ENCODE data around the gene TM4SF4.

Gene TM4SF4

DNA sequence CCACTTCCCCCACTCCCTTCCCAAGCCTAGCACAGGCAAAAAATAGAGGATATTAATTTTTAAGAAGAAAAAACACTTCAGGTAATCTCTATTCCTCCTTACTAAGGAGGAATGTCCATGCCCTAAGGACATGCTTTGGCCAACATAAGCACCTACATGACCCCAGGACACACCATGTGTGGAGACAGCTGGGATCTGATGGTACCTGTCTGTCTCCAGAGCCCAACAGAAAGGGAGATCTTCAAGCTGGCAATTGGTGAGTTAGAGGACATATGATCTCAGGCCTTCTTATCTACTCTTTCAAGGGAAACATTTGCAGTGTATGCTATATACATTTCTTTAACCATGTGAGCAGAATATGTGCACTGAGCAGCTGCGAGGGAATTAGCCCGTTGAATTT, 7.0 kb downstream of the TM4SF4 start:
- DNase-seq (ENCODE audit: low read depth), result no peak

DNA sequence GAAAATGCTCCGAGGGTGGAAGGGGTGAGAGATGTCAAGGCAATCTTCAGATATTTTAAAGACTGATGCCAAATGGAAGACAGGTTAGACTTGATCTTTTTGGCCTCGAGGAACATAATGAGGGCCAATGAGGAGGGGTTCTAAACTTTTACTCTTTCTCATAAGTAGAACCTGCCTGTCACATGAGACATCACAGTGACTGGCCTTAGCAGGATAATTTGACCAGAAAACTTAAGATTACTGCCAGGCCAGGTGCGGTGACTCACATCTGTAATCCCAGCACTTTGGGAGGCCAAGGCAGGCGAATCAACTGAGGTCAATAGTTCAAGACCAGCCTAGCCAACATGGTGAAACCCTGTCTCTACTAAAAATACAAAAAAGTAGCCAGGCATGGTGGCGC, 12.2 kb downstream of the TM4SF4 start:
- DNase-seq (ENCODE audit: low read depth), result no peak

DNA sequence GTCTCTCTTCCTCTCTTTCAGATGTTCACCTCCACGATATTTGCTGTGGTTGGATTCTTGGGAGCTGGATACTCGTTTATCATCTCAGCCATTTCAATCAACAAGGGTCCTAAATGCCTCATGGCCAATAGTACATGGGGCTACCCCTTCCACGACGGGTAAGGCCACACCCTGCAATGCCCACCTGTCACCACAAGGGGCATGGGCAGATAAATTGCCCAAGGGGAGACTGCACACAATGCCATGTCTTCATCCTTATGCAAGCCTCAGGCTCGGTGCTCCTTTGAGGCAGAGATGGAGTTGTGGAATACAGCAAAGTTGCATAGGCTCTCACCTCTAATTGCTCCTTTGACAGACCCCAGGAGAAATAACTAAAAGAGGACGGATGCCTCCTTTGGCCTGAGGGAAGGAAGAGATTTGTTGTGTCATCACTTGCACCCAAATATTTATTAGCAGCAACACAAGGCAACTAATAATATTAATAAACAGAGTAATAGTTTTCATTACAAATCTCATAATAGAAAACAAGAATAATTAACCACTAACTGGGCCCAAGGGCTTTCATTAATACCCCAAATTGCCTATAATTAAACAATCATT, 13.2 kb downstream of the TM4SF4 start:
- no peak for DNase-seq (ENCODE audit: low read depth)

DNA sequence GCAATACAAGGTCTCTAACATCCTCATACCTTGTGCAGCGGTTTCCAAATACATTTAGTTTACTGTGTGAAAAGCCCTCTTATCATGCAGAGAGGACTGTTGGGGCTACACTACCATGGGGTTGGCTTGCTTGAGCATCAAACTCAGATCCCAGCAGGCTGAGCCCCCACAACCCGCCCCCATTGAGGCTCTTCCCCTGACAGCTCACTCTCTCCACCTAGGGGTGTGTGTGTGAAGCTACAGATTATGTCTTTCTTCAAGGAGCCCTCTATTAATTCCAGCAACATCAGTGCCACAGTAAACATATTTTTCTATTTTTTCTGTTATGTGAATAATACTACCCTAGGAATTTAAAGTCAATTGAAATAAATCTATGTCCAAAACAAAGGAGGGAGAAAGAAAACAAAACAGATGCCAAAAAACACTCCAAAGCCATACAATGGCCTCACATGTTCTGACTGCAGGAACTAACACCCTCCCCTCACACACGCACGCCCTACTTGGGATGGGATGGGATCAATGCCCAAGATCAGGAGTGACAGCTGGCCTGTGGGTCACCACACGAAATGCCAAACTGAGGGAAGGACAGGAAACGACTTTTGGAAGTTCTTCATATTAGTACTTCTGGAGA, 14.7 kb downstream of the TM4SF4 start:
- no peak for DNase-seq (ENCODE audit: low read depth)

DNA sequence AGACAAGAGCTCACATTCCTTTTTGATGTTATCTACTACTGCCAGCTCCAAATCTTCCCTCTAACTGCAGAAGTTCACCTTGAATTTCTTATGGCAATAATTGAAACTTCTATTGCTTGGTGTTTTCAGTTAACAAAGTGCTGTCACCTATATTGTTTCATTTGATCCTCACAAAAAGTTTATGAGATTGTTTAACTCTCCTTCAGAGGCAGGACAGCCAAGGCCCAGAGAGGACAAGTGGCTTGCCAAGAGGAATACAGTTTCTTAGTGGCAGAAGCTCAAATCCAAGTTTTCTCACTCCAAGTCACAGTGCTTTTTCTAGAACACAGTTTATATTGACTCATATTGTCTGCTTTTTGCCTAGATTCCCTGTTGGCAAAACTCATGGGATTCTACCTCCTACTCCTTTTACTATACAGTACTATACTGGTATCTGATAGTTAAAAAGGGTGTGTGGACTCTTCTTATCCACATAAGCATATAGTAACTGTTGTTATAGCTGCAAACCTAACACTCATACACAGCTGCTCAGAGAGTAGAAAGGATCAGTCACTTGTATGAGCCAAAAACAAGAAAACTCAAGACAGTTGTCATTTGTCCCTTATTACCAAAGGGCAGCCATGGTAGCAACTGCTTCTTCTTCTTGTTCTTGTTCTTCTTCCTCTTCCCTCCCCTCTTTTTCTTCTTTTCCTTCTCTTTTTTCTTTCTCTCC, 15.9 kb downstream of the TM4SF4 start:
- no peak for DNase-seq (ENCODE audit: low read depth)

DNA sequence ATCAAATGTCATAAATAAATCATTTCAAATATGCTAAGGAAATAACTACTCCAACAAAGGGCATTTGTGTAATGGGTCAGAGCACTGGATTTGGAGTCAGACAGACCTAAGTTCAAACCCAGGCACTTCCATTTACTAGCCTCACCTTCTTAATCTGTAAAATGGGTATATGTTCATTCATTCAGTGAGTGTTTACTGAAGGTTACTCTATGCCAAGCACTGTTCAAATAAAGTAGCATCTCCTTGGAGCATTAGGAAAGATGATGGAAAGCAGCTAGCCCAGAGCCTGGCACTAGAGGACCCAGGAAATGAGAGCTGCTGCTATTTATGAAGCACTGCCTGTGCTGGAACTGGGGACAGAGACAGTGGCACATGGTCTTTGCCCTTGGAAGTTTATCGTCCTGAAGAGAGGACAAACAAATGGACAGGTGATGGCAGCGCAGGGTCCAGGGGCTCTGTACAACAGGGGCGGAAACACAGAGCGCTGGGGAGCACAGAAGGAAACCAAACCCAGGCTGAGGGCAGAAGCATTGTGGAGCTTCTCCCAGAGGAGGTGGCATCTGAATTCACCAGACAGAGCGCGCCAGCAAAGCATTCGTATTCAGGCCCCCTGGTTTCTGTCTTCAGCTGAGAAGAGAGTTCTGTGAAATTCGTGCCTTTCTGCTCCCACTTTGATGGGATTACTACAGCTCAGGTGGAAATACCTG, 19.0 kb downstream of the TM4SF4 start:
- no peak for DNase-seq (ENCODE audit: low read depth)

DNA sequence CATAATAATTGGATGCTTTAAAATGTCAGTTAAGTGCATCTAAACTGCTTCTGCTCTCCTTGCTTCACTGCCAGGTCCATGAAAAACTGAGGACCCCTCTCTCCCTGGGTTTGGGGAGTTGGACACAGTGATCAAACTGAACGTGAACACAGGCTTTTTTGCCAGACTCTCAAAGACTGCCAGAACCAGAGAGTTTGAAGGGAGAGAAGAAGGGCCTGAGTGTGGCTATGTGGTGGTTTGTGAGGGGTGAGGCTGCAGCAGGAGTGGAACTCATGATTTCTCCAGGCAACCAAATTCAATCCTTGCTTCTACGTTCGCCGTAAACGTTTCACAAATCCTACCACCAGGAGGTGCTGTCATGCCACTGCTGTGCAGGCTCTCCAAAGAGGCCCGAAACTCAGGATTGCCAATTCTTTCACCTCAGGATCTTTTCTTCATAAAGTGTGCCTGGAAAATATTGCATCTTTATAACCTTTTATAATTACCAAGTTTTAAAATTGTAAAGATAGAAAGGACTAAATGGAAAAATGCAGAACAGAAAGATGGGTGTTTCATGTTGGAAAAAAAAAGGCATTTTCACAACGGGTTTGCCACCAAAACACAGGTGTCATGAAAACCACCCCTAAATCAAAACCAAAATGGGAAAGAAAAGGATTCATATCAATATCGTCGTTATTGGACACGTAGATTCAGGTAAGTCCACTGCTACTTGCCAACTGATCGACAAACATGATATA, 19.7 kb downstream of the TM4SF4 start:
- no peak for DNase-seq (ENCODE audit: low read depth)

DNA sequence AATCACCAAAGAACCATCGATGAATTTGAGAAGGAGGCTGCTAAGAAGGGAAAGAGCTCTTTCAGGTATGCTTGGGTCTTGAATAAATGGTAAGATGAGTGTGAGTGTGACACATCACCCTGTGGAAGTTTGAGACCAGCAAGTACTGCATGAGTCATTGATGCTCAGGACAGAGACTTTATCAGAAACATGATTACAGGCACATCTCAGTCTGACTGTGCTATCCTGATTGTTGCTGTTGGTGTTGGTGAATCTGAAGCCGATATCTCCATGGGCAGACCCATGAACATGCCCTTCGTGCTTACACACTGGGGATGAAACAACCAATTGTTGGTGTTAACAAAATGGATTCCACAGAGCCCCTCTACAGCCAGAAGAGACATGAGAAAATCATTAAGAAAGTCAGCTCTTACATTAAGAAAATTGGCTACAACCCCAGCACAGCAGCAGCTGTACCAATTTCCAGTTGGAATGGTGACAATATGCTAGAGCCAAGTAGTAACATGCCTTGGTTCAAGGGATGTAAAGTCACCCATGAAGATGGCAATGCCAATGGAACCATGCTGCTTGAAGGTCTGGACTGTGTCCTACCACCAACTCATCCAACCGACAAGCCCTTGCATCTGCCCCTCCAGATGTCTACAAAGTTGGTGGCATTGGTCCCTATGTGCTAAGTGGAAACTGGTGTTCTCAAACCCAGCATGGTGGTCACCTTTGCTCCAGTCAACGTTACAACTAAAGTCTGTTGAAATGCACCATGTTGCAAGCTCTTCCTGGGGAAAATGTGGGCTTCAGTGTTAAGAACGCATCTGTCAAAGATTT, 20.5 kb downstream of the TM4SF4 start:
- DNase-seq (ENCODE audit: low read depth), result no peak

DNA sequence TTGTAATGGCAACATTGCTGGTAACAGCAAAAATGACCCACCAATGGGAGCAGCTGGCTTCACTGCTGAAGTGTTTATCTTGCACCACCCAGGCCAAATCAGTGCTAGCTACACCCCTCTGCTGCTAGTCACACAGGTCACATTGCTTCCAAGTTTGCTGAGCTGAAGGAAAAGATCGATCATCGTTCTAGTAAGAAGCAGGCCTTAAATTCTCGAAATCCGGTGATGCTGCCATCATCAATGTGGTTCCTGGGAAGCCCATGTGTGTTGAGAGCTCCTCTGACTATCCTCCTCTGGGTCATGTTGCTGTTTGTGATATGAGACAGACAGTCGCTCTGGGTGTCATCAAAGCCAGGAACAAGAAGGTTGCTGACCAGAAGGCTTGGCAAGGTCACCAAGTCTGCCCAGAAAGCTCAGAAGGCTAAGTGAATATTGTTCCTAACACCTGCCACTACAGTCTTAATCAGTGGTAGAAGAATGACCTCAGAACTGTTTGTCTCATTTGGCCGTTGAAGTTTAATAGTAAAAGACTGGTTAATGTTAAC, 21.2 kb downstream of the TM4SF4 start:
- no peak for DNase-seq (ENCODE audit: low read depth)

DNA sequence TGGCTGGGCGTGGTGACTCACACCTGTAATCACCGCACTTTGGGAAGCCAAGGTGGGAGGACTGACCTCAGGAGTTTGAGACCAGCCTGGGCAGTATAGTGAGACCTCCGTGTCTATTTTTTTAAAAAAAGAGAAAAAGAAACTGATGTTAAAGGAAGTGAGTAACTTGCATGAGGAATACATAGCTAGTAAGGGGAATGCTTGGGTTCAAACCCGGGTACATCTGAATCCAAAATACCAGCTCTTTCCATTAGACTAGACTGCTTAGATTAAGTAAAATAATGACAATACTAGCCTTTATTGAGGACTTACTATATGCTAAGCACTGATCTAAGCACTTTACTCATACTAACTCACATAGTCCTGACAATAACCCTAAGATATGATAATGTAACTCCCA, 22.4 kb downstream of the TM4SF4 start:
- DNase-seq (ENCODE audit: low read depth), result no peak

DNA sequence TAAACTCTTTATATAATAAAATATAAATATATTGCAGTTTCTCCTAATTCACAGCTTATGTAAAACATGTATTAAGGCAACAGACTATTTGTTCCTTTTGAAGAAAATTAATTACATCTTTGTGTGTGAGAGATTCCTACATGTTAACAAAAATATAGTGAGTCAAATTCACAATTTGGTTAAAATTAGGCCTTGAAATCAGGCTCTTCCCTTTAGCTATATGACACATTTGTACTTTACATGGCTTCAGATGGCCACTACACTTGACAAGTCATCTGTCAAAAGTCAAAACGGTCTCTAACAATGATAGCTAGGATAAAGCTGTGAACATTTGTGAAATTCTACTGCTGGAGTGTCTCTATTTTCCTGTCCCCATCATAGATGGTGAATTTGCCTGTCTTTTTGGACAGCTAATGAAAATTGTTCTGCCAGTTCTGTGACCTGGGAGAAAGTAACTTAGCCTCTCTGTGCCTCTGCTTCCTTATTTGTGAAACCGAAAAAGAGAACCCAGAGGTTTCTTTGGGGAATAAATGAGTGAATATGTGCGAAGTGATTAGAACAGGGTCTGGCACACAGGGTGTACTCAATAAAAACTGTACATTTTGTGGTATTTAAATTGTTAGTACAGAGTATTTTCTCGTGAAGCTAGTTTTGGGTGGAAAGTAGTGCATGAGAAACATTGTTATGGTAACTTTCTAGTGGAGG, 23.6 kb downstream of the TM4SF4 start:
- no peak for DNase-seq (ENCODE audit: low read depth)

DNA sequence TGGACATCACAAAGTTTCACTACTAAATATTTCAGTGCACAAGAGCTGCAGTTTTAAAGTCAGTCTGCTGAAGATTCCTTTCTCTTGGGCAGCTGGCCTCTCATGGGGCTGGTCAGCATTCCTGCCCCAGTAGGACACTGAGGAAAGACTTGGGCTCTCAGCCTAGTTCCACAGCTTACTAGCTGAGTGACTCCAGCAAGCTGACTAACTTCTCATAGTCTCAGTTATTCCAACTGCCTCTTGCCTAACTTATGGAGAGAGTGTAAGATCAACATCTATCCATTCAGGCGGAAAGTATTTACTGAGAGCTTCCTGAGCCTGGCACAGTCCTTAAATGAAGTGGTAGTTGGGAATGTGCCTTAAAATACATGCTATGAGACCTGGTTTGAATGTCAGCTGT, 27.0 kb downstream of the TM4SF4 start:
- no peak for DNase-seq (ENCODE audit: low read depth)

DNA sequence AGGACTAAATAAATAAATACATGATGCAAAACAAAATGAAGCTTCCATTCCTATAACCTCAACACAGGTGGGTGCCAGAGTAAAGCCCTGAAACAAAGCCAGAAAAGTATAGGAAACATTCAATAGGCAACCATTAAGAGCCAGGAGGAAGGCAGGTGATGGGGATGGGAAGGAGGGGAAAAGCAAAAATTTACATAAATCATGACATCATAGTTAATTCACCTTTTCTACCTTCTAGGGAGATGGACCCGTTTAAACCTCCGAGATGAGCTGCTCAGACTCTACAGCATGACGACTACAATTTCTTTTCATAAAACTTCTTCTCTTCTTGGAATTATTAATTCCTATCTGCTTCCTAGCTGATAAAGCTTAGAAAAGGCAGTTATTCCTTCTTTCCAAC, 27.9 kb downstream of the TM4SF4 start:
- no peak for DNase-seq (ENCODE audit: low read depth)

DNA sequence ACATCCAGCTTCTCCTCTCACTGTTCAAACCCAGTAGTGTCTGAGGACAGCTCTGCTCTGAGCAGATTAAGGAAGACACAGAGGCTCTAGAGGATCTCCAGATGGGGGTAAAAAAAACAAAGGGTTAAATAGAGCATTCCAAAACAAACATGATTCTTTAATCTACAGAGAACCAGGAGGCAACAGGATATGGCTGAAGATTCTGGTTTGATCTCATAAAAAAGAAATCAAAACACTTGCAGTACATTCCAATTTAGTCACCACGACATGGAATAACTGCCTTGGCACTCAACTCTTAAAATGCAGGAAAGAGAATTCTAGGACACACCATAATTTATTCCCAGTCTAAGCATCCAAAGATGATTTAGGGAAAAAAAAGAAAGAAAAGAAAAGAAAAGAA, 32.0 kb downstream of the TM4SF4 start:
- DNase-seq (ENCODE audit: low read depth), result no peak

DNA sequence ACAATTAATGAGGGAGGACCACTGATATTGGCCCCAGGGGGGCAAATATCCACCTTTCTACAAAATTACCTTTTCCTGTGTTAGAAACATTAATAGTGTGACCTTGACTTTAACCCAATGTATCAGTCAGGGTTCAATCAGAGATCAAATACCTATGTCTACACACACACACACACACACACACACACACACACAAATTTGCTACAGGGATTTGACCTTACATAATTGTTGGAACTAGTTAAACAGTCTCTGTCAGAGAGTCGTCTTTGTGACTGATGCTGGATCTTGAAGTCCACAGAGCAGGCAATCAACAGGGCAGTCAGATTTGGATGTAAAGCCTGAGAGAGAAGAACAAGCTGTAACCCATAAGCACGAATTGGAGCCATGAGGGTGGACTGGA, 32.5 kb downstream of the TM4SF4 start:
- no peak for DNase-seq (ENCODE audit: low read depth)

DNA sequence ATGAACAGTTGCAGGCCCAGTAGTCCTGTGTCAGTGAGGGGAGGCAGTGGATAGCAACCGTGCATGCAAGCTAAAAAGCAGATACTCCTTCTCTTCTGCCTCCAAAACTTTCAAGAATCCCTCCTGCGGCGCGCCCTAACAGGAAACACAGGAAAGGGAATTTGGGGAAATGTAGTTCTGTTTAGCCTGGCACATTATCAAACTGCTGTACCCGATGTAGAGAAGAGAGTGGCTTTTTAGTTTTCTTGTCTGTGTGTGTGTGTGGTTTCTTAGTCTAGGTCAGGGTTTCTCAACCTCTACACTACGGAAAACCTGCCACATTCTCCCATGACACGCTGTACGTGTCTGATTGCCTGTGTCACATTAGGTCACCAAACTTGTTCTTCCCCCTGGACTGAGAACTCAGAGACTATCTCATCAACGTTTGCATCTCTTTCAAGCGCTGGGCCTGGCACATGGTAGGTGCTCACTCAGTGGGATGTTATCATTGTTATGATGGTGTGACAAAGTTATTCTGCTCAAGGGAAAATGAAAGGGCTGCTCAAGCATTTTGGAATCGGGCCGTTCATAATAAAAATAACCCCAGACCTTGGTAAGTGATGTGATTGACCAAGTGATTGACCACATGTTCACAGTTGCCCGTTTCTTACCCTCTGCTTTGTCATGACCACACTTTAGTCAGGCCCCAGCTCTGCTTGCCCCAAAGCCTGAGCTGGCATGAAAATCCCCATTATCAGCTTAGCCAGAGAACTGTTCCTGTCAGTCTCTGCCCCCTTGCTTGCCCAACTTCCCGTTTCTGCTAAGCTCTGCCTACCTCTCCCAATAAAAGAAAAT, 33.2 kb downstream of the TM4SF4 start:
- no peak for DNase-seq (ENCODE audit: low read depth)

DNA sequence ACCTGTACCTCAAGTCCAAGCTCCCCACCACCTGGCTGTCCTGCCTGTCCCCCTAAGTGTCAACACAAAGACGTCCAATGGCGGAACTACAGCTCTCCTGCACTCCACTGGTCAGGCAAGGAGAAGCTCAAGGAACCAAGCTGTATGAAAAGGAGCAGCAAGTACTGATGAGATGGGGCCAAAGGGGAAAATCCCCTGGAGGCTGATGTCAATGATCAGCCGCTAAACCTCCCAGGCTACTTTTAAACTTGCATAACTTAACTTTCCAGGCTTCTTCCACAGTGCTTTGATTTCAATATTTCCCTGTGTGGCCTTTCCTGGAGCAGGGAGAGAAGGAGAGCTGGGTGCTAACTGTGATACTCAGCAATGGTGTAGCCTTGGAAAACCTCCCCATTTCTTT, 35.0 kb downstream of the TM4SF4 start:
- no peak for DNase-seq (ENCODE audit: low read depth)

DNA sequence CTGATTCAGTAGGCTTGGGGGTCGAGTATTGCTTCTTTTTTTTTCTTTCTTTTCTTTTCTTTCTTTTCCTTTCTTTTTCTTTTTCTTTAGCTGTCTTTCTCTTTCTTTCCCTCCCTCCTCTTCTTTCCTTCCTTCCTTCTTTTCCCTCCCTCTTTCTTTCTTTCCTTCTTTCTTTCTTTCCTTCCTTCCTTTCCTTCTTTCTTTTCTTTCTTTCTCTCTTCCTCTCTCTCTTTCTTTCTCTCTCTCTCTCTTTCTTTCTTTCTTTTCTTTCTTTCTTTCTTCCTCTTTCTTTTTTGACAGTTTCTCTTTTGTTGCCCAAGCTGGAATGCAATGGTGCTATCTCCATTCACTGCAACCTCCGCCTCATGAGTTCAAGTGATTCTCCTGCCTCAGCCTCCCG, 36.0 kb downstream of the TM4SF4 start:
- no peak for DNase-seq (ENCODE audit: low read depth)

DNA sequence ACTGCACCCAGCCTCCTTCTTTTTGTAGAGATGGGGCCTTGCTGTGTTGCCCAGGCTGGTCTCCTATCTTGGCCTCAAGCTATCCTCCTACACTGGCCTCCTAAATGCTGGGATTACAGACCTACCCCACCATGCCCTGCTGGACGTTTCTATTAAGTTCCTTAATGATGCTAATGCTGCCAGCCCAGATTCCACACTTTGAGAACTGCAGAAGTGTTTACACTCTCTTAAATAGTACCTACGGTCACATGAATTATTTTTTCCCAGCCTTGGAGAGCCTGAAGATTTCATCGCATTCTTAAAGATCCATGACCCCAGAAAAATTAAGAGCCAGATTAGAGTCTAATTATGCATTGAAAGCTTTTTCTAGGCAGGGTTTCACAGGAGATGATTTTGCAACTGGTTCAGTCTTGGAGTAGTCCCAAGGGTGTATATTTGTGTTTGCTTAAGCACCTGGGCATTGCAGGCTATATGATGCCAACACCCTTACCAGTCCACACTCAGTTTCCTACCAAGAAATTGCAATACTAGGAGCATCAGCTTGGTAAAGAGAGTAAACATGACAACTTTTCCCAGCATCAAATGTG, 36.6 kb downstream of the TM4SF4 start:
- no peak for DNase-seq (ENCODE audit: low read depth)
